Astrocyte of the spinal cord (primary cell): ENCODE results near the gene STIM1.

Experiments used
- DNase-seq: peaks from one replicate; pipeline ENCODE4 v3.0.0; 2011; ENCODE audit warnings: low read depth, low spot score
- H3K4me3 ChIP-seq: 2 replicates; pipeline ENCODE4 v1.5.1; 2011; ENCODE audit warnings: low read depth, mild to moderate bottlenecking, low read length, moderate library complexity
- in situ Hi-C: cut with HindIII; loops from 2 replicates; pipeline ENCODE4 v1.10.0; 2017; ENCODE audit warnings: low sequenced_read_pairs
- TF ChIP-seq, protein P1 (sequence below): IDR thresholded peaks from 2 replicates; pipeline ENCODE4 v1.5.1; 2012; ENCODE audit warnings: low read depth, mild to moderate bottlenecking, low read length, inconsistent platforms

Gene STIM1

DNA sequence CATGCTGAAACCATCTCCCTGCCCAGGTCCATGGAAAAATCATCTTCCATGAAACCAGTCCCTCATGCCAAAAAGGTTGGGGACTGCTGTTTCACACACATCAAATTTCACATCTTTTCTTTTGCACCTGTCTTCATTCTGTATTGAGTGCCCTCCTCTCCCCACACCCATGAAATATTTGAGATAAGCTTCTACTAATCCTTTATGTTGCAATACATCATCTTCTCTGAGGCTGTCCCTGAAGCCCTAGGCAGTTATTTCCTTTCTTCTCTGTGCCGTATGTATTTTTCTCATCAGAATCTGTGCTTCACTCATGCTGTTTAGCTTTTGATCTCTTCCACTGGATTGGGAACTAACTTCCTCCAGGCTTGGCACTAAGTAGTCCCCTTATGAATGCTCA lies 199.2 kb downstream of the STIM1 start:
- TF ChIP-seq, protein P1, sequence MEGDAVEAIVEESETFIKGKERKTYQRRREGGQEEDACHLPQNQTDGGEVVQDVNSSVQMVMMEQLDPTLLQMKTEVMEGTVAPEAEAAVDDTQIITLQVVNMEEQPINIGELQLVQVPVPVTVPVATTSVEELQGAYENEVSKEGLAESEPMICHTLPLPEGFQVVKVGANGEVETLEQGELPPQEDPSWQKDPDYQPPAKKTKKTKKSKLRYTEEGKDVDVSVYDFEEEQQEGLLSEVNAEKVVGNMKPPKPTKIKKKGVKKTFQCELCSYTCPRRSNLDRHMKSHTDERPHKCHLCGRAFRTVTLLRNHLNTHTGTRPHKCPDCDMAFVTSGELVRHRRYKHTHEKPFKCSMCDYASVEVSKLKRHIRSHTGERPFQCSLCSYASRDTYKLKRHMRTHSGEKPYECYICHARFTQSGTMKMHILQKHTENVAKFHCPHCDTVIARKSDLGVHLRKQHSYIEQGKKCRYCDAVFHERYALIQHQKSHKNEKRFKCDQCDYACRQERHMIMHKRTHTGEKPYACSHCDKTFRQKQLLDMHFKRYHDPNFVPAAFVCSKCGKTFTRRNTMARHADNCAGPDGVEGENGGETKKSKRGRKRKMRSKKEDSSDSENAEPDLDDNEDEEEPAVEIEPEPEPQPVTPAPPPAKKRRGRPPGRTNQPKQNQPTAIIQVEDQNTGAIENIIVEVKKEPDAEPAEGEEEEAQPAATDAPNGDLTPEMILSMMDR = no peak
- no peak for DNase-seq

DNA sequence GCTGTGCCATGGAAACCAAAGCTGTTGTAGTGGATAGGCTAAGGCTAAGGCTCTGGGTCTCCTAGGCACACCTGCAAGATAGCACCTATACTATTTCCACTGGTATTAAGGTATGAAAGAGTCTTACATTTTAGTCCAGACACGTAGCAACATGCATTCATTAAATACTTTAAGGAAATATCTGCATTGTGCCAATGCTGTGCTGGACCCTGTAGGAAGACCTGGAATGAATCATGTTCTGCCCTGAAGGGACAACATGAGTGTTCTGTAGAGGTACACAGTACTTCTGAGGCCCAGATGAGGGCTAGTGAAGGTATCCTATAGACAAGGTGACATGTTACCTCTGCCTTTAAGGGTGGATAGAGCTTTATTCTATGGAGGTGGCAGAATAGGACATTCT lies 204.0 kb downstream of the STIM1 start:
- no peak overlapping the region for H3K4me3 ChIP-seq
- in situ Hi-C loops = no loop called here
- TF ChIP-seq, protein P1 = no peak
- no peak for DNase-seq

More for the DNA sequence above, 199.2 kb downstream of the STIM1 start:
- H3K4me3 ChIP-seq = no peak overlapping the region
- in situ Hi-C loops = no loop called here

DNA sequence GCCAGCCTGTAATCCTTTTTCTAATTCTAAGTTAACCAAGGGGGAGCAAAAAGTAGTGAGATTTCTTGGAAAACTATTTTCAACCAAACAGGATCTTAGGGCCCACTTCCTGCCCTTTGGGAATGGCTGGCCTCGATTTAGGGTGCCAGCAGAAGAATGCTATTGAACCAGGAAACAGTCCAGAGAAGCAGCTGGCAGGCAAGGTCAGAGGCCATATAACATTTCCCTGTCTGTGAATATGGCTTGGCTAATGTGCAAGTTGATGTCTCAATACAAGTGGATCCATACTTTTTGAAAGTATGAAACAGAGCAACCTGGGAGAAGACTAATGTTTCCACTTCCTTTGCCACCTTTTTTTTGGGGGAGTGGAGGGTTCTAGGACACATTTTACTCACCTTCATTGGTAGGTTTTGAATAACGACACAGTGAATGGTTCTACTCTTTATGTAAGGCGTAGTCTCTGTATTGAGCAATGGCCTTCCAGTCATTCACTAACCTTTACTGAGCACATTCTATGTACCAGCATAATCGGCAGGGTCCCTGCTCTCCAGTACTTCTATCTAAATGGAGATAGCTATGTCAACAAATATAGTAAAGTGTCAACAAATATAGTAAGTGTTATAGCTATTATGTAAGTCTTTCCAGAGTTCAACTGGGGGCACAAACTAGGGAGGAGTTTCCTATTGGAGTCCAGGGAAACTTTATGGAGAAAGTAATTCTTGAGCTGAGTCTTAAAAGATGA lies 204.9 kb downstream of the STIM1 start:
- TF ChIP-seq, protein P1 = no peak
- DNase-seq = no peak
- in situ Hi-C loops = no loop called here
- no peak overlapping the region for H3K4me3 ChIP-seq

DNA sequence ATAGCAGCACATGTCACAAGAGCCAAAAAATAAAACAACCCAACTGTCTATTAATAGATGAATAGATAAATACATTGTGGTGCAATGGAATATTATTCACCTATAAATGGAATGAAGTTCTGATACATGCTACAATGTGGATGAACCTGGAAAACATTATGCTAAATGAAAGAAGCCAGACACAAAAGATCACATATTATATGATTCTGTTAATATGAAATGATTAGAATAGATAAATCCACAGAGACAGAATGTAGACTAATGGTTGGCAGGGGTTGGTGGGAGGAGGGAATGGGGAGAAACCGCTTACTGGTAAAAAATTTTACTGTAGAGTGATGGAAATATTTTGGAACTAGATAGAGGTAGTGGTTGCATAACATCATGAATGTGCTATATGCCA lies 206.2 kb downstream of the STIM1 start:
- in situ Hi-C loops = no loop called here
- H3K4me3 ChIP-seq = no peak overlapping the region

DNA sequence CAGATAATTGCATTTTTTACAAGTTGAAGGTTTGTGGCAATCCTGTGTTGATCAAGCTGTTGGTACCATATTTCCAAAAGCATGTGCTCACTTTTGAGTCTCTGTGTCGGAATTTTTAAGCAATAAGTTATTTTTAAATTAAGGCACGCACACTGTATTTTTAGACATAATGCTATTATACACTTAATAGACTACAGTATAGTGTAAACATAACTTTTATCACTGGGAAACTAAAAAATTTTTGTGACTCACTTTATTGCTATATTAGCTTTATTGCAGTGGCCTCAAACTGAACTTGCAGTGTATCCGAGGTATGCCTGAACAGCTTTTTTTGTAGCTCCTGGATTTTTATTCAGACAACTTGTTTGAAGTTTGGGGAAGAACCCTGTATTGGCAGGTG lies 207.9 kb downstream of the STIM1 start:
- in situ Hi-C loops = no loop called here
- TF ChIP-seq, protein P1 = no peak
- no peak overlapping the region for H3K4me3 ChIP-seq
- DNase-seq = no peak

More for the DNA sequence above, 206.2 kb downstream of the STIM1 start:
- TF ChIP-seq, protein P1 = no peak
- no peak for DNase-seq

DNA sequence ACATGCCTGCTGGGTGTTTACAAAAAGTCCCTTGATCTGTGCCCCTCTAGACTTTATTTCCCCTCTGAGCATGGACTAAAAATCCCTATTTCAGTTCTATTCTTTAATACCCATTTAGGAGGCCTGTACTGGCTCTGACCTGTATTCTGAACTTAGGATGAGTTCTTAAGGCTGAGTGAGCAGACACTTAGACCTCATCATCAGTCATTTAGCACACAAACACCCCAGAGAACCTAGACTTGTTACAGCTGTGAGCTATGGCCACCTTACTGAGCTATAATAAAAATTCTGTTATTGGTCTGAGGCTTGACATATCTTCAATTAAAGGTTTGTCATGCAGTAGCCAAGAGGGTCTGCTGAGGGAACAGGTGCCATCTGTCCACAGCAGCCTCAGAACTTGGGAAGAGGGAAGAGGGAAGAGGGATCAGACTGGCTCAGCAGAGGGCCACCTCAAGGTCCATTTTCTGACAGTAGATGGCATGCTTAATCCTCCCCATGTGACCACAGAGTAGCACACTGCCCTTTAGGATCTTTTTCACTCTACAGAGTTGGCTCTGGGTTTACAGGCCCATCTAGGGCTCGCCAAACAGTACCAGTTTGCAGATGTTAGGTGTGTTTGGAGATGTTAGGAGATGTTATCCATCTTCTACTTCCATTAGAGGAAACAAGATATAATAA lies 209.0 kb downstream of the STIM1 start:
- no peak for DNase-seq
- in situ Hi-C loops = no loop called here
- TF ChIP-seq, protein P1 = no peak
- no peak overlapping the region for H3K4me3 ChIP-seq
